ENCODE measurements around the gene FLRT1. TPM values are rescaled to one million over a fixed set of nuclear protein-coding genes. Genes with fewer than 3 reads are reported as not detected.

The FLRT1 gene
- total RNA-seq, 4 donors from 2014 or later = not detected

- Histone ChIP-seq H3K9me3 (no peaks in the 10 kb centered on the region), H3K27ac (no peak overlapping the region), H3K27me3 (no peaks in the 10 kb centered on the region), H3K36me3 (no peaks in the 10 kb centered on the region), H3K4me3 (peak overlapping the region; percentile 30), H3K4me1 (peaks cover 17% of the 10 kb centered on the region)
- no peak for DNase-seq (ENCODE audit: low spot score in 2 of 2)
- 5% methylated on average over 26 of the region's 27 CpGs for WGBS
- TF ChIP-seq POLR2A (IDR thresholded peaks at IDR 0.05) = no peak
- no peak for TF ChIP-seq EP300 (IDR thresholded peaks at IDR 0.05)
- TF ChIP-seq CTCF (IDR thresholded peaks at IDR 0.05) = no peak
Observed at GRCh38 chr11:64007160-64007628, 28.5 kb upstream of the FLRT1 start.

- DNase-seq (ENCODE audit: low spot score in 2 of 2) = peak in 1 of 2 donors; percentile 88
- WGBS = 9% methylated on average over 40 of the region's 40 CpGs
Observed at GRCh38 chr11:64007629-64008282, 28.0 kb upstream of the FLRT1 start.

GRCh38 chr11:64008283-64008913 lies 27.3 kb upstream of the FLRT1 start:
- Histone ChIP-seq H3K4me3 (peak overlapping the region; percentile 30), H3K27me3 (no peaks in the 10 kb centered on the region), H3K27ac (no peak overlapping the region), H3K9me3 (no peaks in the 10 kb centered on the region), H3K36me3 (no peaks in the 10 kb centered on the region), H3K4me1 (peaks cover 15% of the 10 kb centered on the region)
- WGBS = 93% methylated on average over 23 of the region's 26 CpGs
- DNase-seq (ENCODE audit: low spot score in 2 of 2) = no peak
- TF ChIP-seq POLR2A (IDR thresholded peaks at IDR 0.05) = no peak
- no peak for TF ChIP-seq CTCF (IDR thresholded peaks at IDR 0.05)
- TF ChIP-seq POLR2AphosphoS5 (IDR thresholded peaks at IDR 0.05) = no peak
- no peak for TF ChIP-seq EP300 (IDR thresholded peaks at IDR 0.05)

More at GRCh38 chr11:64007629-64008282, 28.0 kb upstream of the FLRT1 start:
- Histone ChIP-seq H3K4me1 (peaks cover 15% of the 10 kb centered on the region), H3K9me3 (no peaks in the 10 kb centered on the region), H3K4me3 (peak overlapping the region; percentile 30), H3K36me3 (no peaks in the 10 kb centered on the region), H3K27ac (no peak overlapping the region), H3K27me3 (no peaks in the 10 kb centered on the region)
- no peak for TF ChIP-seq EP300 (IDR thresholded peaks at IDR 0.05)
- TF ChIP-seq POLR2A (IDR thresholded peaks at IDR 0.05) = no peak
- TF ChIP-seq CTCF (IDR thresholded peaks at IDR 0.05) = peak in 1 of 2 donors; percentile 20
- TF ChIP-seq POLR2AphosphoS5 (IDR thresholded peaks at IDR 0.05) = no peak

GRCh38 chr11:64008914-64009633 lies 26.7 kb upstream of the FLRT1 start:
- H3K27ac ChIP-seq = no peak overlapping the region
- no peaks in the 10 kb centered on the region for H3K9me3 ChIP-seq
- no peaks in the 10 kb centered on the region for H3K36me3 ChIP-seq
- TF ChIP-seq EP300 (IDR thresholded peaks at IDR 0.05) = no peak
- H3K4me1 ChIP-seq = peaks cover 15% of the 10 kb centered on the region
- DNase-seq (ENCODE audit: low spot score in 2 of 2) = no peak
- H3K4me3 ChIP-seq = no peak overlapping the region
- WGBS = 91% methylated on average over 17 of the region's 18 CpGs
- no peaks in the 10 kb centered on the region for H3K27me3 ChIP-seq

- Histone ChIP-seq H3K4me3 (no peak overlapping the region), H3K9me3 (no peaks in the 10 kb centered on the region), H3K4me1 (peaks cover 15% of the 10 kb centered on the region), H3K27me3 (no peaks in the 10 kb centered on the region), H3K27ac (no peak overlapping the region), H3K36me3 (no peaks in the 10 kb centered on the region)
- TF ChIP-seq CTCF (IDR thresholded peaks at IDR 0.05) (no peak), POLR2AphosphoS5 (IDR thresholded peaks at IDR 0.05) (no peak), EP300 (IDR thresholded peaks at IDR 0.05) (no peak), POLR2A (IDR thresholded peaks at IDR 0.05) (no peak)
- DNase-seq (ENCODE audit: low spot score in 2 of 2) = no peak
- WGBS = 90% methylated on average over 8 of the region's 8 CpGs
Observed at GRCh38 chr11:64009710-64010109, 26.0 kb upstream of the FLRT1 start.
